Adrenal gland (tissue), 12 donors: ENCODE results near the gene PDIA5. TPM values are rescaled to one million over a fixed set of nuclear protein-coding genes. Genes with fewer than 3 reads are reported as not detected.

ENCODE experiments used
- DNase-seq, 7 donors: peaks; one replicate each; pipeline ENCODE4 v3.0.0-alpha.2; 2019 to 2020
- H3K27ac ChIP-seq, 5 donors: fragments of 200-600 bp; sonication (generic) in 4 of 5; 1 replicate in 3 of 5; 2 replicates in 2 of 5; pipeline versions ENCODE4 v1.5.1 to v1.8.0; 2016 to 2020; ENCODE audit warnings: mild to moderate bottlenecking in 1 of 5
- H3K27me3 ChIP-seq: fragments of 200-600 bp; 2 replicates; pipeline ENCODE4 v1.8.0; 2021
- H3K36me3 ChIP-seq, 2 donors: fragments of 200-600 bp; replicated peaks in 1 of 2; 1 replicate in 1 of 2; 2 replicates in 1 of 2; pipeline versions ENCODE4 v1.5.1 to v1.8.0; 2018 to 2022
- H3K4me1 ChIP-seq, 2 donors: fragments of 200-600 bp; replicated peaks in 1 of 2; 1 replicate in 1 of 2; 2 replicates in 1 of 2; pipeline versions ENCODE4 v1.5.1 to v1.8.0; 2018 to 2021
- H3K4me3 ChIP-seq, 4 donors: fragments of 200-600 bp; sonication (generic) in 3 of 4; one replicate each; pipeline ENCODE4 v1.5.1; 2016 to 2018
- H3K9me3 ChIP-seq, 3 donors: fragments of 200-600 bp; sonication (generic) in 1 of 3; replicated peaks in 1 of 3; 1 replicate in 2 of 3; 2 replicates in 1 of 3; pipeline versions ENCODE4 v1.5.1 to v1.8.0; 2016 to 2021
- CTCF ChIP-seq, 6 experiments: fragments of 450-650 bp in 4 of 6; fragments of 200-600 bp in 2 of 6; sonication (generic) in 1 of 6; IDR thresholded peaks; 1 replicate in 5 of 6; 2 replicates in 1 of 6; pipeline versions ENCODE4 v1.5.1 to v1.8.0; 2016 to 2021; ENCODE audit warnings: antibody characterized with exemption in 6 of 6, mild to moderate bottlenecking in 2 of 6, moderate library complexity in 1 of 6
- POLR2A ChIP-seq, 2 donors: fragments of 450-650 bp; IDR thresholded peaks; one replicate each; pipeline ENCODE4 v1.6.1; 2017; ENCODE audit warnings: antibody characterized with exemption in 2 of 2, mild to moderate bottlenecking in 2 of 2, moderate library complexity in 1 of 2
- WGBS, 4 donors: extraction: QIAGEN DNeasy Blood & Tissue Kit in 2 of 4; methylation state at CpG; one replicate each; pipeline versions ENCODE4 v1.1.5 to v1.1.7; 2013 to 2017; 5-methylcytosine and 5-hydroxymethylcytosine counted together
- intact Hi-C, 2 donors: fragments of 100-400 bp; cut with DNase I; formaldehyde crosslinking; loops; one replicate each; pipeline versions ENCODE4 v1.14.1 to v1.15.0; 2022 to 2023
- polyA plus RNA-seq, 3 donors: library from polyadenylated mRNA; stranded (reverse); fragments of 200-250 nt in 2 of 3; fragments of 350-450 nt in 1 of 3; fragmentation: Illumina TruSeq in 1 of 3; extraction: RNeasy Lipid Tissue Mini Kit (QIAGEN cat#74804) in 1 of 3; gene quantifications; one replicate each; pipeline ENCODE4 v1.2.3, GENCODE V29; 2013 to 2014
- total RNA-seq, 9 donors: library from RNA; depleted of rRNA in 4 of 9; stranded (reverse); fragments of >200 nt in 4 of 9; fragments of 120-200 nt in 1 of 9; fragmentation: NEBNext Ultra II Directional in 1 of 9; extraction: Animal tissue kit (Norgen Biotek cat#: 25700) in 1 of 9; gene quantifications; one replicate each; pipeline versions ENCODE4 v1.1.0 to v1.2.4, GENCODE V29; 2013 to 2023
- donor health status: healthy with polysubstance abuse.
- donor health status: Bipolar disorder and iron deficiency.
- donor health status: DM: yes; HTN: yes; CAD: no.
- donor health status: DM: no; HTN: no; CAD: no.
- donor health status: DM: no; HTN: no; CAD: no.
- donor health status: DM: yes; HTN: yes; CAD: no.

PDIA5 gene
- total and polyA plus RNA-seq, 12 donors = 18.9 to 88.9 (median 50.9) TPM

- peak in 6 of 7 donors; percentile 63 to 76 (median 74) for DNase-seq
- peaks cover 0 to 58% of the 10 kb centered on the region in 2 donors for H3K36me3 ChIP-seq
- peak overlapping the region in 4 of 5 donors; percentile 3 to 21 (median 12) for H3K27ac ChIP-seq
- no peaks in the 10 kb centered on the region for H3K27me3 ChIP-seq
- peaks cover 9 to 13% of the 10 kb centered on the region in 2 donors for H3K4me1 ChIP-seq
- WGBS, 4 donors = 30 to 44% (median 36%) methylated on average over 10 of the region's 10 CpGs
- no peaks in the 10 kb centered on the region for H3K9me3 ChIP-seq
- intact Hi-C loops = no loop called here
- TF ChIP-seq POLR2A (IDR thresholded peaks at IDR 0.05) (no peak), CTCF (IDR thresholded peaks at IDR 0.05) (no peak)
- no peak overlapping the region for H3K4me3 ChIP-seq
Observed at GRCh38 chr3:123143669-123144411, 77.0 kb downstream of the PDIA5 start.

- WGBS, 4 donors = 93 to 96% (median 94%) methylated on average over 8 to 10 of the region's 10 CpGs
- no peaks in the 10 kb centered on the region for H3K9me3 ChIP-seq
- peak overlapping the region in 1 of 5 donors; percentile 6 for H3K27ac ChIP-seq
- peaks cover 0 to 55% of the 10 kb centered on the region in 2 donors for H3K36me3 ChIP-seq
- TF ChIP-seq CTCF (IDR thresholded peaks at IDR 0.05) (no peak), POLR2A (IDR thresholded peaks at IDR 0.05) (no peak)
- H3K4me3 ChIP-seq = no peak overlapping the region
- DNase-seq = peak in 1 of 7 donors; percentile 47
- intact Hi-C loops = loop anchor here in 1 of 2 donors (2.0 kb wide), 1 partner anchor 47 kb away; no protein-coding TSS in a partner anchor
- H3K27me3 ChIP-seq = no peaks in the 10 kb centered on the region
- peaks cover 15 to 29% of the 10 kb centered on the region in 2 donors for H3K4me1 ChIP-seq
Observed at GRCh38 chr3:123147754-123148535, 81.1 kb downstream of the PDIA5 start.

GRCh38 chr3:123148772-123149171 is 81.9 kb downstream of the PDIA5 start:
- intact Hi-C loops = no loop called here
- no peak for TF ChIP-seq POLR2A (IDR thresholded peaks at IDR 0.05)
- TF ChIP-seq CTCF (IDR thresholded peaks at IDR 0.05) = no peak
- Histone ChIP-seq H3K4me3 (no peak overlapping the region), H3K4me1 (peaks cover 12 to 31% of the 10 kb centered on the region in 2 donors), H3K36me3 (peaks cover 0 to 55% of the 10 kb centered on the region in 2 donors), H3K27ac (no peak overlapping the region), H3K27me3 (no peaks in the 10 kb centered on the region), H3K9me3 (no peaks in the 10 kb centered on the region)
- peak in 3 of 7 donors; percentile 35 to 45 (median 35) for DNase-seq
- 81 to 92% (median 86%) methylated on average over 8 of the region's 8 CpGs for WGBS, 4 donors

GRCh38 chr3:123149525-123149924 is 82.7 kb downstream of the PDIA5 start:
- intact Hi-C loops = no loop called here
- Histone ChIP-seq H3K27me3 (no peaks in the 10 kb centered on the region), H3K4me3 (no peak overlapping the region), H3K4me1 (peaks cover 7 to 24% of the 10 kb centered on the region in 2 donors), H3K9me3 (no peaks in the 10 kb centered on the region), H3K36me3 (peaks cover 0 to 55% of the 10 kb centered on the region in 2 donors), H3K27ac (no peak overlapping the region)
- DNase-seq = peak in 2 of 7 donors; percentile 4 to 35
- TF ChIP-seq POLR2A (IDR thresholded peaks at IDR 0.05) = no peak
- no peak for TF ChIP-seq CTCF (IDR thresholded peaks at IDR 0.05)
- 90 to 100% (median 93%) methylated on average over 3 of the region's 3 CpGs for WGBS, 4 donors
